SH-SY5Y (cell line): ENCODE results near the gene PHKB.

Source experiments
- GATA2 ChIP-seq: IDR thresholded peaks from 2 replicates; pipeline ENCODE4 v1.6.1; 2011; ENCODE audit warnings: mild to moderate bottlenecking, low read depth, low read length
- GATA3 ChIP-seq: IDR thresholded peaks from 2 replicates; pipeline ENCODE4 v1.6.1; 2011; ENCODE audit warnings: low read depth, mild to moderate bottlenecking, low read length, moderate library complexity

- TF ChIP-seq GATA2 (no peak), GATA3 (no peak)
Observed at GRCh38 chr16:47592232-47592631, 131.1 kb downstream of the PHKB start.
